NB4 (cell line): Measurements from ENCODE around the gene PCDHB10.
"Not testable (repeated sequence)": the region's sequence is repeated elsewhere in the genome, so short reads cannot be mapped to it uniquely, and the experiment has no call there.

Source experiments
- DNase-seq: peaks from one replicate; pipeline ENCODE4 v3.0.0; 2010; ENCODE audit warnings: low read depth
- H3K4me3 ChIP-seq: one replicate; pipeline ENCODE4 v1.5.1; 2011; ENCODE audit warnings: mild to moderate bottlenecking, low read depth, low read length, moderate library complexity
- CTCF ChIP-seq: IDR thresholded peaks from one replicate; pipeline ENCODE4 v1.5.1; 2012; ENCODE audit warnings: low read depth, low read length
- MAX ChIP-seq: IDR thresholded peaks from 2 replicates; pipeline ENCODE4 v1.6.1; 2011; ENCODE audit warnings: low read depth, low read length
- MYC ChIP-seq: IDR thresholded peaks from 2 replicates; pipeline ENCODE4 v1.6.1; 2011; ENCODE audit warnings: low read depth, low read length
- POLR2A ChIP-seq: IDR thresholded peaks from 2 replicates; pipeline ENCODE4 v1.6.1; 2011; ENCODE audit warnings: mild to moderate bottlenecking; ENCODE audit not compliant: insufficient read length; ENCODE audit errors: extremely low read depth

PCDHB10 gene

GRCh38 chr5:141186897-141187512 is 5.1 kb upstream of the PCDHB10 start, which contains the start of gene PCDHB9:
Gene PCDHB9, plus strand, starts transcription at chr5:141187161. Its CDS starts 158 bp downstream, at chr5:141187319.
- peak within 1 kb of the TSS; percentile 41 for H3K4me3 ChIP-seq
- DNase-seq: peak; percentile 75
- TF ChIP-seq MAX (no peak), CTCF (peak; percentile 86), POLR2A (no peak), MYC (no peak)

- not testable (repeated sequence) for H3K4me3 ChIP-seq
These were observed 3.5 kb upstream of the PCDHB10 start for GRCh38 chr5:141188682-141189081.

GRCh38 chr5:141189131-141189530 is 3.0 kb upstream of the PCDHB10 start:
- DNase-seq, H3K4me3 ChIP-seq: not testable (repeated sequence)

More at GRCh38 chr5:141188682-141189081, 3.5 kb upstream of the PCDHB10 start:
- not testable (repeated sequence) for DNase-seq

- H3K4me3 ChIP-seq, DNase-seq: not testable (repeated sequence)
These were observed 2.2 kb downstream of the PCDHB10 start for GRCh38 chr5:141194332-141194731.

GRCh38 chr5:141196363-141196762 is 4.2 kb downstream of the PCDHB10 start:
- TF ChIP-seq MAX (no peak), POLR2A (no peak), CTCF (no peak), MYC (no peak)
- no peak overlapping the region for H3K4me3 ChIP-seq
- no peak for DNase-seq

GRCh38 chr5:141199359-141200235 is 7.4 kb downstream of the PCDHB10 start, which contains the start of gene PCDHB11:
Gene PCDHB11, plus strand, starts transcription at chr5:141199627. Its CDS starts 148 bp downstream, at chr5:141199775.
- TF ChIP-seq MYC: no peak
- TF ChIP-seq CTCF: peak; percentile 38
- no peak for TF ChIP-seq MAX
- TF ChIP-seq POLR2A: no peak
- DNase-seq: peak; percentile 34
- no peak within 1 kb of the TSS for H3K4me3 ChIP-seq

GRCh38 chr5:141201126-141201525 is 9.0 kb downstream of the PCDHB10 start:
- DNase-seq: not testable (repeated sequence)

GRCh38 chr5:141201646-141202045 is 9.5 kb downstream of the PCDHB10 start:
- not testable (repeated sequence) for DNase-seq, H3K4me3 ChIP-seq

More at GRCh38 chr5:141201126-141201525, 9.0 kb downstream of the PCDHB10 start:
- H3K4me3 ChIP-seq: not testable (repeated sequence)
